HG02678 (cell line): ENCODE data around the gene TCF23.

Experiments
- ATAC-seq: cut with Tn5 transposase; IDR thresholded peaks from one replicate; pipeline ENCODE4 v1.9.1; 2021; ENCODE audit warnings: mild to moderate bottlenecking, moderate library complexity; ENCODE audit not compliant: unreplicated experiment

Gene TCF23

GRCh38 chr2:27127883-27128667, 20.7 kb upstream of the TCF23 start:
- ATAC-seq = no peak

- no peak for ATAC-seq
Observed at GRCh38 chr2:27128668-27129571, 19.9 kb upstream of the TCF23 start.

DNA sequence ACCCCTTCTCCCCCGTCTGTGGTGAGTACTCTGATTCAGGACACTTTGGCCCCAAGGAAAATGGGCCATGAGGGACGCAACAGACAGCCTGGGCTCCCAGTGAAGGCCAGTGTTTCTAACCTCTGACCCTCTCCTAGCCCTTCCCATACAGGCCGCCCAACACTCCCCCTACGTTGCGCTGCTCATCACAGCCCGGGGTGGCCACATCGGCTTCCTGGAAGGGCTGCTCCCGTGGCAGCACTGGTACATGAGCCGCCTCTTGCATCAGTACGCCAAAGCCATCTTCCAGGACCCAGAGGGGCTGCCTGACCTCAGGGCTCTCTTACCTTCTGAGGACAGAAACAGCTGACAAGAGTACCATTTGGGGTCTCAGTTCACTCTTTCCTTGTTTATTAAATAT, 18.4 kb upstream of the TCF23 start:
- ATAC-seq = no peak

GRCh38 chr2:27131429-27131828, 17.4 kb upstream of the TCF23 start:
- ATAC-seq = no peak

DNA sequence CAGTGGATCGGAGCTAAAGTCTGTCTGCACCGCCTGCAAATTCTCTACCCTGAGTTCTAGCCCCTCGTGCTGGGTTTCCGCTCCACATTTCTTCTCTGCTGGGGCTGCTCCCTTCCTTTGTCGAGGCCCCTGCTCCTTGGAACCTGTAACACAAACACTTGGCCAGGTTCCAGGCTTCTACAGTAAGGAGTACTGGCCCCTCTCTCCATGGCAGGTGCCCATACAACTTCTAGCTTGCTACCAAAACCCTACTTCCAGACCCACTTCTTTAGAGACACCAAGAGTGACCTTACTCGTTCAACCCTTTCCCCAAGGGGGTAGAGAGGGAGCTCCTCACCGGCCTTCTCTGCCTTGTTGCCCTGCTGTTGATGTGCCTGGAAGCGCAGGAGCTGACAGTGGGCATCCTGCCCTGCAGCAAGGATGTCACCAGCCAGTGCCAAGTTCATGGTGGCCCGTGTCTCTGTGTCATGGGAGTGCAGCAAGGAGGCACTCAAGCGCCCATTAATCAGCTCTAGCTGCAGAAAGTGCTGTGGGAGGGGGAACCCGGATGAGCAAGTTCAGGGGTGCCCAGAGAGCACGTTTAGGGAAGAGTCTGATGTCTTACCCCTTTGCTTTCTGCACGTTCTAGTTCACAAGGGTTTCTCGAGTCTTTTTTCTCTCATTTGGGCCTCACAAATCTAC, 15.5 kb upstream of the TCF23 start:
- no peak for ATAC-seq

DNA sequence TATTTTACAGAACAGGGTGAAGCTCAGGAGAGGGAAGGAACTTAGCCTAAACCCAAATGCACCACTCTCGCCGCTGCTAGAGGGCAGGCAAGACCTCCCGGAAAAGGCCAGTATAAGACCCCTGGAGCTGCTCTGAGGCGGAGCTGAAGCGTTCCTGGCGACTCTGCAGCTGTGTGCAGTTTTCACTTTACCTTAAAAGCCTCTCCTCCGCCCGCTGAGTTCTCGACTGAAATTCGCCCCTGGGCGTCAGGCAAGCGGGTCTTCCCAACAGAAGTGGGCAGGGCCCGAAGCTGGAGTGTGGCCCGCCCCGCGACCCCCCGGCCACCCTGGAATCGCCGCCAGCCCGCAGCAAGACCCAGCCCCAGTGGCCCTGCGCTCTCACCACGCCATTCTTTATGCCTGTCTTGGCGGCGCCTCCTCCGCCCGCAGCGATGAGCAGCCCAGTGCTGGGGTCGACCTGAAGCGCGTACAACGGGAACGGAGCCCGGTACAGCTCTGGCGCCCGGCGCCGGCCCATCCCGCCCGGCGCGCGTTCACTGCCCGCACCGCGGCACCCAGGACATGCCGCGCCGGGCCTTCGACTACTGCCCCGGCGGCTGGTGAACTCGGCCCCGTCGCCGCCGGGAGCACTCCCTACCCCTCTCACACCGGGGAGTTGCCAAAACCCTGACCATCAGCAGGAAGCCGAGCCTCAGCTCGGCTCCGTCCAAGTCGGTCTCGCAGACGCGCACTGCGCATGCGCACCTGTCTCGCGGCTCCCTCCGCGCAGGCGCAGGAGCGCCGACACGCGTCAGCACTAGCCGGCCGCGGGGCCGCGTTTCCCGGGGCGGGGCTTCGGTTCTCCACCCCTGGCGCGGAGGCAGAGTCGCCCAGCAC, 14.7 kb upstream of the TCF23 start, which contains the start of gene PREB:
Gene PREB (minus strand): TSS at position 732 of the 876 bp plus-strand sequence. CDS start 215 bp downstream, at position 517.
- ATAC-seq = peak; percentile 90

GRCh38 chr2:27134781-27135477, 13.9 kb upstream of the TCF23 start:
- ATAC-seq = no peak

- ATAC-seq = no peak
Observed at GRCh38 chr2:27135478-27135955, 13.3 kb upstream of the TCF23 start.

- ATAC-seq = no peak
Observed at GRCh38 chr2:27136751-27137150, 12.1 kb upstream of the TCF23 start.

GRCh38 chr2:27137322-27137935, 11.4 kb upstream of the TCF23 start:
- no peak for ATAC-seq

DNA sequence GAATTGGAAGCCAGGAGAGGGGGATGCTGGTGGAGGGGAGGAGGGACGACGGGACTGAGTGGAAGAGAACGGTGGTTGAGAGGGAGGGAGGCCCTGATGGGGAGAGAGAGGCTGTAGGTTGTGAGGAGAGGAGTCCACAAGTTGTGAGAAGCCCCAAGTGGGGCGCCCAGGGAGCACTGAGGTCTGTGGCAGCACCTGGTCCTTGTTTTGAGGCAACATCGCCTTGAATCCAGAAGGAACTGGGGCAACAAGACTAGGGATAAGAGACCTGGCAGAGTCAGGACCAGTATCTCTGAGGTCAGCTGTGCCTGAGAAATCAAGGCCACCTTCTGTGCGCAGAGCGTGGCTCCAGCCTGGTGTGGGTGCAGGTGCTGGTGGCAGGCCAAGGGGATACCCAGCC, 10.7 kb upstream of the TCF23 start:
- no peak for ATAC-seq

- no peak for ATAC-seq
Observed at GRCh38 chr2:27139310-27139709, 9.5 kb upstream of the TCF23 start, which contains the start of gene PRR30. Gene PRR30, minus strand, starts transcription at chr2:27139410. Its CDS starts 1,081 bp downstream, at chr2:27138329.

DNA sequence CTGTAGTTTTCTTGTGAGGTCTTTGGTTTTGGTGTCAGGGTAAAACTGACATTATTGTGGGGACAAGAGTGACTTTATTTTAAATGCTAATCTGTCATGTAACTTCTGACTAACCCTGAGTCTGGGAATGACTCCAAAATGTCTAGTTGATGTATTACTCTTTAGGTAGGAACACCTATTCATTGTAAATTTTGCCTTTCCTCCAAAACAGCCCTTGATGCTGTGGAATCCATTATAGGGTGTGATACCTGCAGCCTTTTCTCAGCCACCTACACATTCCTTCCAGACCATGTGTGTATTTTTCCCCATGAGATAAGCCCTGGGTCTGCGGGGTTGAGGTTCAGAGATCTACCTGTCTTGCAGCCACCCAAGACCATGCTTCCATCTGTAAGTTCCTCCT, 5.5 kb upstream of the TCF23 start:
- ATAC-seq = no peak

DNA sequence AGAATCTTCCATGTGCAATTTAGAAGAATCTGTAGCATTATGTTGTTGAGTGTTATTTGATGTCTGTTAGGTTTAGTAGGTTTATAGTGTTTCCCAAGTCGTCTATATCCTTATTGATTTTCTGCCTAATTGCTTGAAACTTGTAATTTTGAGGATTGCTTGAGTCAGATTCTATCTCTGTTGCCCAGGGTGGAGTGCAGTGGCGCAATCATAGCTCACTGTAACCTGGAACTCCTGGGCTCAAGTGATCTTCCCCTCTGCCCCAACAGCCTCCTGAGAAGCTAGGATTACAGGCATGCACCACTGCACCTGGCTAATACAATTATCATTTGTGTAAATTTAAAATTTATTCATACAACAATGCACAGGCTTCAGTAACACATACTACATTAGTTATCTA, 3.1 kb upstream of the TCF23 start:
- ATAC-seq = no peak

DNA sequence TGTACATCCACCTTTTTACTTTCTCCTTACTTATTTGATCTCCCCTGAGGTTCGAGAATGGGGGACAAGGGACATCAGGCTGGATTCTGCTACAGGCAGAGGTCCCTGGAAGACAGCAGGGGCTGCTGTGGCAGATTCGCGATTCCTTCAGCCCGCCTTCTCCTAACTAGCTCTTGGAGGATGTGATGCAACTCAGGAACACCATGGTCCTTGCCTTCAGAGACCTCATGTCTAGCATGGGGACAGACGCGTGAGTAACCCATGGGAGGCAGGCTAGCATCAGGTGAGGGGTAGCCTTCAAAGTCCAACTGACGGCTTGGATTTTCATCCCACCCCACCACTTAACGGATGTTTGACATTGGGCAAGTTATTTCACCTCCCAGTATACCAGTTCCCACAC, 869 bp upstream of the TCF23 start:
- ATAC-seq = no peak

DNA sequence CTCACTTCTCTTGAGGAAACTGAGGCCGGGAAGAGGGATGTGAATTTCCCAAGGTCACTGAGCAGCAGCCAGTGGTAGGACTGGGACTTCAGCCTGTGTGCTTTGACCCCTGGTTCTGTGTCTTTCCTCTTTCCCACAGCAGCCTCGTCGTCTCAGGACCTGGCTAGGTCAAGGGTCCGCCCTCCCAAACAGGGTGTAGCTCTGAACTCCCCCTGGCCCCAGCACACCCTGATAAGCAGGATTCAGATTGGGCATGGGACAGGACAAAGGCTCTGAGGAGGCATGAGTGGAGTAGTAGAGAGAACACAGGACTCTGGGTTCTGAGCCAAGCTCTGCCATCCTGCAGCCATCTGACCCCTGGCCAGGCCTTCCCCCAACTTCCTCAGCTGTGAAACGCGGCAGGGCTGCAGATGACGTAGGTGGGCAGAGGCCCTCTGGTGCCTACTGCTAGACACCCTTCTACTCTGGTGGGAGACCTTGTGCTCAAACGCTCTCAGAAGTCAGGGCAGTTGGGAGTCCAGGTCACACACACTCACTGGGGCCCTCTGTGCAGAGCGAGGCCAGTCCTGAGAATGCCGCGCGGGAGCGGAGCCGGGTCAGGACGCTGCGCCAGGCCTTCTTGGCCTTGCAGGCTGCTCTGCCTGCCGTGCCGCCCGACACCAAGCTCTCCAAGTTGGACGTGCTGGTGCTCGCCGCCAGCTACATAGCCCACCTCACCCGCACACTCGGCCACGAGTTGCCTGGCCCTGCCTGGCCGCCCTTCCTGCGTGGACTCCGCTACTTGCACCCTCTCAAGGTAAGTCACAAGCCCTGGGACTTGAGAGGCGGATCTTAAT, 984 bp downstream of the TCF23 start:
- ATAC-seq = no peak

DNA sequence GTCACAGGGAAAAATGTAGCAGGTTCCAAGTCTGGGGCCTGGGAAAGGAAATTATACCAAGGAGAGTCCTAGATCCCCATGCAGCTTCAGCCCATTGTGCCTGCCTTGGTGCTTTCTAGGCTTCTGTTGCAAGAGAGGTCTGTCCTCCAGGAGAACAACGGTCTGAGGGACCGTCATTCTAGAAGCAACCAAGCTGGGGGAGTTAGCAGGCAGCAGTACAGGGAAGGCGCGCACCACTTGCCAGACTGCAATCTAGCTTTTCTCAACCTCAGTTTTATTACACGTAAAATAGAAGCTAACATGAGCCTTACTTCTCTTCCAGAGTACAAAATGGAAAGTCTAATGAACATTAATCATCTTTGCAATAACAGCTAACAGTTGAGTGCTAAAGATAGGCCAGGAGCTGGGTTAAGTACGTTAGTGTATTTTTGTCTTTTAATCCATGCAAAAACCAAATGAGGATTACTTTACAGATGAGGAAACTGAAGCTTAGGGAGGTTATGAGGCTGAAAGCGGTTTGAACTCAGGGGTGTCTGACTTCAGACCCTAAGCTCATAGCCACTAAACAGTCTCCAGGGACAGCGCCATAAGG, 1.9 kb downstream of the TCF23 start:
- no peak for ATAC-seq
